Hematopoietic multipotent progenitor cell treated with erythropoietin and hydrocortisone succinate and interleukin-3 and kit ligand, for 6 days (in vitro differentiated cells): ENCODE data around the gene PAXIP1.

ENCODE experiments used
- DNase-seq: peaks from one replicate; pipeline ENCODE4 v3.0.0-alpha.2; 2015

Gene PAXIP1

GRCh38 chr7:154990964-154991540, 11.9 kb downstream of the PAXIP1 start:
- DNase-seq = no peak

GRCh38 chr7:154987571-154987970, 15.4 kb downstream of the PAXIP1 start:
- no peak for DNase-seq

- DNase-seq = no peak
These were observed 16.6 kb downstream of the PAXIP1 start for GRCh38 chr7:154986200-154986945.

- DNase-seq = no peak
These were observed 17.7 kb downstream of the PAXIP1 start for GRCh38 chr7:154985230-154985629.

- DNase-seq = no peak
These were observed 18.2 kb downstream of the PAXIP1 start for GRCh38 chr7:154984601-154985188.

- DNase-seq = no peak
These were observed 24.9 kb downstream of the PAXIP1 start for GRCh38 chr7:154978017-154978416.

GRCh38 chr7:154977250-154977649, 25.7 kb downstream of the PAXIP1 start:
- no peak for DNase-seq

GRCh38 chr7:154976844-154977243, 26.1 kb downstream of the PAXIP1 start:
- DNase-seq = no peak

- DNase-seq = no peak
These were observed 26.9 kb downstream of the PAXIP1 start for GRCh38 chr7:154975984-154976383.

GRCh38 chr7:154973381-154973780, 29.5 kb downstream of the PAXIP1 start:
- no peak for DNase-seq

- no peak for DNase-seq
These were observed 34.5 kb downstream of the PAXIP1 start for GRCh38 chr7:154968336-154969001.

- no peak for DNase-seq
These were observed 35.4 kb downstream of the PAXIP1 start for GRCh38 chr7:154967401-154967955.

GRCh38 chr7:154965014-154965413, 37.9 kb downstream of the PAXIP1 start:
- DNase-seq = no peak

GRCh38 chr7:154960063-154960790, 42.7 kb downstream of the PAXIP1 start:
- DNase-seq = no peak

GRCh38 chr7:154956427-154956826, 46.5 kb downstream of the PAXIP1 start:
- DNase-seq = no peak

- peak; percentile 86 for DNase-seq
These were observed 49.8 kb downstream of the PAXIP1 start for GRCh38 chr7:154953006-154953684.

- DNase-seq = no peak
These were observed 52.0 kb downstream of the PAXIP1 start for GRCh38 chr7:154950960-154951359.

GRCh38 chr7:154947604-154948003, 55.3 kb downstream of the PAXIP1 start:
- DNase-seq = no peak

GRCh38 chr7:154946166-154946565, 56.8 kb downstream of the PAXIP1 start:
- no peak for DNase-seq

- no peak for DNase-seq
These were observed 59.0 kb downstream of the PAXIP1 start for GRCh38 chr7:154943906-154944305.

GRCh38 chr7:154942691-154943090, 60.2 kb downstream of the PAXIP1 start:
- DNase-seq = no peak

GRCh38 chr7:154937837-154938236, 65.1 kb downstream of the PAXIP1 start:
- no peak for DNase-seq
